NCI-H2196 treated with DMSO at 0.1 percent for 48 hours (cell line): ENCODE results near the gene HOXB5.
A peak's percentile ranks its signal among the peaks of the same experiment; 100 is the strongest.

ENCODE experiments used
- DNase-seq: peaks from one replicate; lab custom pipeline; 2025; ENCODE audit not compliant: unreplicated experiment; lab: John Stamatoyannopoulos, UW

Gene HOXB5

DNA sequence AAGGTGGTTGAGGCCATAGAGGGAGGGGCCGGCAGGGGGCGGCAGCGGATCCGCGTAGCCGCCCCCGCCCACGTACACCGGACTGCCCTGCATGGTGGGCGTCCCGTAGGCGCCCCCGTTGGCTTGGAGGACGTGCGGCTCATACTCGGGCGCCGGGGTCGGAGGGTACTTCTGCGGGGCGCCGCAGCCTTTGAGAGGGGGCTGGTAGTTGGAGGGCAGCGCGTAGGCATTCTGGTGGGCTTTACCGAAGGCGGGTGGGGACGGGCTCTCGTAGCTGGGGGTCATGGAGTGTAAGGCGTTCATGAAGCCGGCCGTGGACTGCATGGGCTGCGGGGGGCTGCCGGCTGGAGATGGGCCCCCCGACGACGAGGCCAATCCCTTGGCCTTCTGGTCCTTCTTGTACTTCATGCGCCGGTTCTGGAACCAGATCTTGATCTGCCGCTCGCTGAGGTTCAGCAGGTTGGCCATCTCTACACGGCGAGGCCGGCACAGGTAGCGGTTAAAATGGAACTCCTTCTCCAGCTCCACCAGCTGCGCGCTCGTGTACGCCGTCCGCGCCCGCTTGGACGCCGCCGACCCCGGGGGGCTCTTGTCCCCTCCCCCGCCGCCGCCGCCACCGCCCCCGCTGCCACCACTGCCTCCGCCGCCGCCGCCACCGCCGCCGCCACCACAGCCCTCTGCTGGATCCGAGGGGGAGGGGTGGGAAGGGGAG, 42.9 kb downstream of the HOXB5 start:
- no peak for DNase-seq

DNA sequence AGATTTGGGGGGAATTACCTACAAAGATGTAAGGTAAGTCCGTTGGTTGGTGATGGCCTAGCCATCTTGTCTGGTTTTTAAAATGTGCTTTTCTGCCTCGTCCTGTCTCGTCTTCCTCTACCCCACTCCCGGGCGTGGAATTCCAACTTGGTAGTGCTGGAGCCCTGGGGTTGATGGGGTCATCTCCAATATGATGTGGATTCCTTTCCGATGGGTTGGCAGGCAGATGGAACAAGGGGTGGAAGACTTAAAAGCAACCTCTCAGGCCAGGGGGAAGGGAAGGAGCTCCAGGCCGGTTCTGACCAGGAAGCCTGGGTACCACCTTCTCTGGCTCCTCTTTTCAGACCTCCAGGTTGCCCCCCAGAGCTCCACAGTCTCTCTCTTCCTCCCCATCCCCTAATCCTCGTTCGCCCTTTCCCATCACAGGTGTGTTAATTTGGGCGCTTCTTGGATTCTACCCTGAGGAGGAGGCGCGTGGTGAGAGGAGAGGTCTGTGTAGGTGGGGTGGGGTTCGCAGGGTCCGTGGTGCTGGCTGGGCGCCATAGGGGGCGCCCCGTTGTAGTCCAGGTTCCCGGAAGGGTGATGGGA, 43.6 kb downstream of the HOXB5 start:
- no peak for DNase-seq

DNA sequence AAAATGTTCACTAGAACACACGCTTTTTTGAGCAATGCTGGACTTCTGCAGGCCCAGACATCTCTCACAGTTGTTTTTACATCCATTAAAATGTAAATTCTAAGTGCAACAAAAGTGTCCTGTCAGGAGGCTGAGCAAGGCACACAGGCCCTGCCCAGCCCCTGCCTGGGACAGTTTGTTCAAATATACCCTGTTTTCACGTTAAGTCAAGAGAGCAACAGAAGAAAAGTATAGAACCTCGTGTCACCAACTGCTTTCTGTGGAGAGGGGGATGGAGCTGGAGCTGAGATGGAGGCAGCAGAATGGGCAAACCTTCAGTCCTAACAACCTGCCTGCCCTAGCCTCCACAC, 44.3 kb downstream of the HOXB5 start:
- DNase-seq, result no peak

DNA sequence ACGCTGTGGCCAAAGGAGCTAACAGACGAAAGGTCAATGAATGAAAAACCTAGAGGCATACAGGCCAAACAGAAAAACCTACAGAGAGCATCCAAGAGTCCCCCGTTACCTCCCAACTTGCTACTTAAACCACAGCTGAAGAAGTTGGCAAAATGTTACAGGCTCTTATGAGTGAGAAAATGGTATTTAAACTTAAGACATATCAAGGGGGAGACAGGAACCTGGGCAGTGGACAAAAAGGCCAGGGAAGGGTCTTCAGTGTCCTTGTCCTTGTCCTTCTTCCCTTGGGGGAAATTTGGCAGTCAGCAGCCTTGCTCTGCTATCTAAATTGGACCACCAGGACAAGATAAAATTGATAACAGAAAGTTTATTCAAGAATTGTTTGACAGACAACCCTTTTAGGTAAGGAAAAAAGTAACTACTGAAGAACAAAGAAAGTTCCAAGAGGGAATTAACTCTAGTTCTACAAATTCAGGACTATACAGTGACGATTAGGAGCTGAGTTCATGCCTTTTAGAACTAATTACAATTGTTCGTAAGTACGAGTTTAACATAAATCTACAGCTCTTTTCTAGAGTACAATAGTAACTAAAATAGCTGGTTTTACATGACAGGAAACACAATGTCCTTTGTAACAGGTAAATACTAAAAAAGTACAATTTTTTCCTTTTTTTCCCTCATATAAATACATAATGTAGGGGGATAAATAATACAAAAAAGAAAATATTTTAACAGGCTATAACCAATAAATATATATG, 44.9 kb downstream of the HOXB5 start:
- DNase-seq, result no peak

DNA sequence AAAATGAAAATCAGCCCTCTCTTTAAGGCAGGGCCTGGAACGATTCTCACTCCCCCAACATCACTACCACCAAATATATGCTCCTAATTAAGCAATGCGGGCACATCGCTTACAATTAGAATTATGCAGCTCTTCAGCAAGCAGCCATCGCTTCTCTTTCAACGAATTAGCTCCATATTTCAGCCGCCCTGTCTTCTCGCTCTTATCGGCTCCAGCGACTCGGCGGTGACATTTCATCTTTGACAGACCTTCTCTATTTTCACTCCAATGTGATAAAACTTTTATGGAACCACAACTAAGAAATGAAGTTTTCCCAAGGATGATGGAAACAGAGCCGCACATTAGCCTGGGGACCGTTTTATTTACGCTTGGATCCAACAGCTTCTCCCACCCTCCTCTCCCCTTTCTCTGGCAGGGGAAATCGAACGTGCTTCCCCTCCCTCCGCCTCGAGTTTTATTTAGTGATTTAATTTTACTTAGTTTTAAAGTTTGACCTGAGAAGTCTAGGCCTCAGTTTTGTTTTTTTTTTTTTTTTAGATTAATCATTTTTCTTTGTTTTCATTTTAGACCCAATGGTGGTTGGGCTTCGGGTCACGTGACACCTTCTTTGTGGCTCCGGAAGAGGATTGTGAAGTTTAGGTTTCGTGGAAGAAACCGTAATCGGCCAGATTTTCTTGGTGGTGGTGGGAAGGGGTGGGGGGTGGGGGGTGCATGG, 45.6 kb downstream of the HOXB5 start:
- DNase-seq, result no peak

DNA sequence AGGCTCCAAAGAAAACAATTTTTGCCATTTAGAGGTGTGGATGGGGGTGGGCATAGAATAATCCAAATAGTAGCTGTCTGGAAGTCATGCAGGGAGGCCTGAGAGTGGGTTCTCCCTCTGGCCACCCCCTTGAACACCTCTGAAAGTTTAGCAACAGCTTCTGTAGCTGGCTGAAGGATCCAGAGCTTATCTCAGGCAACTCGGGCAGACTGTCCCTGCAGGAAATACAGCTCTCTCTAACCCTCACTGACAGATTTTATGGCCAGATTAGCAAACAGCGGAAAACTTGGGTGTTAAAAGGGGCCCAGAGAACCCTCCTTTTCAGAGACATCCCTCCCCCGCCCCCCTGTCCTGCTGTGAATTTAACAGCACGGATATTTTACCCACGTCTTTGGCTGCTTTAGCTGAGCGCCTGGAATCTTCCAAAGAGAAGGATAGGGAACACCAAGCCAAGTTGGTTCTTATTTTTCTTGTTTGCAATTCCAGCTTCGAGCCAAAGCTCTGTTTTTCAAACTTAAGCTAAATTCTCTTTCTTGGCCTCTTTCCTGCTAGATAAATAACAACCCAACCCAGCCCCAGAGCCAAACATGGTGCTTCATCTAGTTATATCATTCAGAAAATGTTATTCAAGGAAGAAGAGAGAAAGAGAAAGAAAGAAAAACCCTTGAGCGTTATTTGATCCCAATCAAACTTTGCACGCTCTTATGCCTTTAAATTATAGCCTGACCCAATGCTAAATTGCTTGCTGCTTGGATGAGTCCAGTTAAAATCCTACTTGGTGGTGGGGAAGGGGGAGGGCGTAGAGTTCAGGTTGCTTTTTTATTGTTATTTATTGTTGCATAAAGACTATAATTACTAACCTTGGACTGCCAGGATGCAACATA, 46.4 kb downstream of the HOXB5 start:
- DNase-seq, result peak; percentile 41

DNA sequence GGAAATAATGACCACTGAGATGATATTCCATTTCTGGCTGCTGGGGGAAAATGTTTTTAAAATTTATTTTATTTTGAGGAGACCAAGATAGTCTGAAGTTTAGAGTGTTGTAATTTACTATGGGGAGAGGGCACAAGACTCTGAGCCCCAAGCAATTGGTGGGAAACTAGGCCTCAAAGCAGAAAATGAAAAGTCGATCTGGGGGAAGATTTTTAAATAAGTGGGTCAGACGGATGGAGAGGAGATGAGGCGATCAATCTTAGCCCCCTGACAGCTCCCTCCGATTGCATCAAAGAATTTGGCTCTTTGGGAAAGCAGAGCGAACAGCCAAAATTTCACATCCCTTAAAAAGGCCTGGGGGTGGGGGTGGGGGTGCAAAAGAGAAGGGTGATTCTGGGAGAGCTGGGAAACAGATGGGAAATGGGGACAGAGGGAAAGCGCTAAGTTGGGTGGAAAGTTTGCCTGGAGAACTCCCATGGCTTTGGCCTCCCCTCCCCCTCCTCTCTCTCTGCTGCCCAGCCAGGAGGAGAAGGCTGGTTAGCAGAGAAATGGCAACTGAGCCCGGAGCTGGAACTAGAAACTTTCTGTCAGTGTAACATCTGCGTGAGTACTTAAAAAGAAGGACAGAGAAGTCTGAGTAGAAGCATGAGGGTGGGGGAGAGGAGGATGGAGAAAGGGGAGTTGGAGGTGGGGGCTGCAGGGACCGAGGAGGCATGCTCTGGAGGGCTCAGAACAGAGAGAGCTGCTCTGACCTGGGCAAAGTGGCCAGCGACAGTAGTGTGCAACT, 47.2 kb downstream of the HOXB5 start:
- DNase-seq, result peak; percentile 10

DNA sequence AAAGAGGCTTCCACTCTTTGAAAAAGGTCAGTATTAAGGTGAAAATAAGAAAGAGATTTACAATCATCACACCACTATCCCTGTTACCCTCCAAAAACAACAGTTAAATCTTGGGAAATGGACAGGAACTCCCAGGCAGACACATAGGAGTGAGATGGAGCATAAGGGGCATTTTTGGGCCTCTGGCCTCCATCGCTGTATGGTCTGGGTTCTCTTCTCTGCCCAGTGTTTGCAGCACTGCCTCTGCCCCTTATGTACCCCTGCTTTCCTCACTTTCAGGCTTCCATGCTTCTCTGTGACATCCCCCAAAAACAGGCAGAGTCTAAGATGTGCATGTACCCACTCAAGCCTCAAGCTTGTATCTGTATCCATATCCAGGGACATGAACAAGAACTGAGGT, 48.0 kb downstream of the HOXB5 start:
- no peak for DNase-seq

DNA sequence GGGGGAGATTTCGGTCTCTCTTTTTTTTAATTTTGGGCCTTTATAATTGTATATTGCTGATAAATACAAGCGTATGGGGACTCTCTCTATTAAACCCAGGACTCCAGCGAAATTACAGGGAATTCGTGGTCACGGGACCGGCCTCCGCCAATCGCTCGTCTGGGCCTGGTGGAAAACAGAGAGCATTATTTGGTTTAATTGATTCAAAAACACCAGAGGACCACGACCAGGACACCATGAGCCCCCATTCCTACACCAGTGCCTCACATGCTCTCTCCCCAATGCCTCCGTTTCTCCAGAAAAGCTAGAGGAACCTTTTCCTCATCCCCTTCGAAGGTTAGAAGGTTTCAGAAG, 48.6 kb downstream of the HOXB5 start, which contains the start of gene HOXB2:
HOXB2 (minus strand) TSS at position 88 of the 354 bp plus-strand sequence. CDS start 198 bp downstream, outside the sequence.
- DNase-seq, result peak; percentile 18

DNA sequence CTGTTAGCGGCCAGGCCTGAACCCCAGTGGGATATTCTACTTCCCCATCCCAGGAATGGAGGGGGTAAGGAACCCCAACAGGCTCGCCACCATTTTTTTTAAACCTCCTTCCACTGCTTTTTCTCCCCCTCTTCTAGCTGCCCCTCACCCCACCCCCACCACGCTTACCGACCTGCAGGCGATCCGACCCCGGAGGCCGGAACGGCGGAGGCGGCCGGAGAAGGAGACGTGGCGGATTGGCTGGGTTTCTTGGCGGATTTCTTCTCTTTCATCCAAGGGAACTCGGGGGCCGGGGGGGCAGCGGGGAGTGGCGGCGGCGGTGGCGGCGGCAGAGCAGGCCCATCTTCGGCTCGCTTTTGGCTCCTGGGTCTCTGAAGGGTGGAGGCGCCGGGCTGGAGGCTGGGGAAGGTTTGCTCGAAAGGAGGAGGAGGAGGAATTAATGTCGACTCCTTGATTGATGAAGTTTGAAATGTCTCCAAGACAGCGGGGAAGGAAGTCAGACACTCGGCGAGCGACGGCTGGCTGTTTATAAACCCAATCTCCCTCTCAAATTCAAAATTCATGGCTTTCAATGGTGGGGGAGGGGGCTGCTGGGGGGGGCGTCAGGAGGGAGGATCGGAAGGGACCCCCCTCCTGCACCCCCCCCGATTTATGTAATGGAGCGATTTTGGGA, 49.1 kb downstream of the HOXB5 start:
- no peak for DNase-seq

DNA sequence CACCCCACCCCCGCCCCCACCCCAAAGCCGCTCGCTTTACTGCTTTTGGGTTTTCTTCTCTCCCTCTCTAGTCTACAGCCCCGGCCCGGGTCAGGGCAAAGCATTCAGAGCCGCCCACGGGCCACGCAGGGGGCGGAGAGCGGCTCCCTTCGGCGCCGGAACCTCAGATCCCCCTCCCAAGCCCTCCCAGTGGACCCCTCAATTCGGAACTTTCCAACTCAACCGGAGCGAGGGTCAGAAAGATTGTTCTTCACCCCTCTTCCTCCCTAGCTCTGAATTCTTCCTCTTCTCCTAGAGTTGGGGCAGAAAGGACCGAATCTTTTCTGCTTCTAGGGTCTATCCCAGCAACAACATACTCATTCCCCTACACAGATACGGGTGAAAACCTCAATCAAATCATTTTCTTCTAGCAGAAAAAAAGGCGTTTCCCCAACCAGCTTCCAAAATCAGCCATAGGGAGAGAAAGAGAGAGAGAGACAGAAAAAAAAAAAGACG, 49.7 kb downstream of the HOXB5 start:
- DNase-seq, result no peak

DNA sequence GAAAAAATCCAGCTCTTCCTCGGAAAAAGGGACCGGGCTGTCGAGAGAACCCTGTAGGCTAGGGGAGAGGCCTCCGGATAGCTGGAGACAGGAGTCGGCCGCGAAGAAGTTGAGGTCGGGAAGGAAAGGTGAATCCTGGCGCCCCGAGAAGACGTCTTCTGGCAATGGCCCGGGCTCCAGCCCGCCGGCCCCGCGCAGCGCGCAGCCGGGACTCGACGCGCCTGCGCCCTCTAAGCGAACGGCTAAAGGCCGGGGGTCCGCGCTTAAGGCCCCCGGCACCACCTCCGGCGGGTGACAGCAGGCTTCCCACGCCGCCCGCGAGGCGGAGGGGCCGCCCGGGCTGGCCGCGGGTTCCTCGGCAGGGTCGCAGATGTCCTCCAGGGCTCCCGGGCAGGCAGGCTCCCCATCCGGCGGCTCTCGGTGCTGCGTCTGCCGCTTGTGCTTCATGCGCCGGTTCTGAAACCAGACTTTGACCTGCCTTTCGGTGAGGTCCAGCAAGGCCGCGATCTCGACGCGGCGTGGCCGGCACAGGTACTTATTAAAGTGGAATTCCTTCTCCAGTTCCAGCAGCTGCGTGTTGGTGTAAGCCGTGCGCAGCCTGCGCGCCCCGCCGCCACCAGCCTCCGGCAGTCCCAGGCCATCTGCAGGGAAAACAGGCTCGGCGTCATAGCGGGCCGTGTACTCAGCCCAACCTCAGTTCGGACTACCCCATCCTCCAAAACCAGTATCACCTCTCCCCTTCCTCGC, 50.3 kb downstream of the HOXB5 start:
- peak; percentile 14 for DNase-seq

DNA sequence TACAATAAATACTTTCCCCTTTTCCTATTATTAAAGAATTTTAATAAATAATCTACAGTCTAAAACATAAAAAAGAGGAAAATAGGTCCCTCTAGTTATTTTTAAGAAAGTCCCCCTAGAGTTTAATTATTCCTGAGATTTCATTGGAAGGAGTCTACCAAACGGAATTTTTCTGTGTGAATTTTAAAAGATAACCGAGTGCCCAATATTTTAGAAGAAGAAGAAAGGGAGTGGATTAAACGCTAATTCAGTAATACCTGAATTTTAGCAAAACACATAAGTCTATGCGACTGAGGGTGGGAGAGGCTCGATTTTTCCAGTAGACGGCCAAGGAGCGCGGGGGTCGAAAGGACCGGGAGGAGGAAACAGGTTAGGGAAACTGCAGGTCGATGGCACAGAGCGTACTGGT, 50.9 kb downstream of the HOXB5 start:
- no peak for DNase-seq

DNA sequence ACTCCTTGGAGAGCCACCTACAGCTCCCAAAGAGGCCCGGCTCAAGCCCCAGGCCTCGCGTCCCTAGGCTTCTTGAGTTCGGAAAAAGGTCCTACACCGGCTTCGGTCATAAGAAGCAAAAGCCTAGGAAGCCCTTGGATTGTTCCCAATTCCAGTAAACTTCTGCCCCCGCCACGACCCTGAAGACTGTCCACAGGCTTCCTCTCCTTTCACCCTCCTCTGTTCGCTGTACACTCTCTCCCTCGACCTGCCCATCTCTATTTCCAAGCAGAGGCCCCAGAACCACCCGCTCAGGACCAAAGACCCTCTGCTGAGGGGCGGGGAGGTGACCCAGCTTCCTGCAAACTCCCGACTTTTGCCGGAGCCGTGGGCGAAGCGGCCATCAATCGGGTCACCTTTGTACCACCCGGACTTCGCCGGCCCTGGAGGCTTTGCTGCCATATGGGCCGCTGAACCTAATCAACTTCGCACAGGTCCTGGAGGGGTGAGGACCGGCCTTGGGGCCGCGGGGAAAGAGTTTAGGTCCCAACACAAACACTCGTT, 51.4 kb downstream of the HOXB5 start:
- no peak for DNase-seq

DNA sequence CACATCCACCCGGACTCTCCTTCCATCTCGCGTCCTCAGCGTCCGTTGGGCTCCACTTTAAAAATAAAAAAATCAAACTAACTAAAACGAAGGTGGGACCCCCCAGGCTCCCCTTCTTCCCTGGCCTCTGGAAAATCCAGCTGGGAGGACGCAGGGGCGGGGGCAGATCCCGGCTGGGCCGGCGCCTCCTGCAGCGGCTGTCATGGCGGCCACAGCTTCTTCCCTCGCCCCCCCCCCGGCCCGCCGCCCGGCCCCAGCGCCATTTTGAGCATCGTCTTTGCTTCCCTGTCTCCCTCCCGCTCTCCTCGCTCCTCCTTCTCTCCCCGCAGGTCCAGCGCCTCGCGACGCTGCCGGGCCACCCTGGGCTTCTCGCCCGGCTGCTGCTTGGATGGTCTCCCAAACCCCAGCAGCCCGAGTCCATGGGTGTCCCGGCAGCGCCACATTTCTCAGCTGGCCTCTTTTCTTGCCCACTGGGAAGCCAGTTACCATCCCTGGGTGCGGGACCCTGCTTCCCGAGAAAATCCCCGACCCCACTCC, 51.9 kb downstream of the HOXB5 start:
- DNase-seq, result no peak
